ACC112 (cell line): ENCODE measurements around the gene USF2.
A peak's percentile ranks its signal among the peaks of the same experiment; 100 is the strongest.

ENCODE experiments used
- H2AFZ ChIP-seq: fragments of 200-600 bp; sonication (generic); one replicate; pipeline ENCODE4 v1.6.0; 2017; ENCODE audit warnings: antibody characterized with exemption, low read length; ENCODE audit not compliant: unreplicated experiment
- H3K27ac ChIP-seq: fragments of 200-600 bp; sonication (generic); 2 replicates; pipeline ENCODE4 v1.5.1; 2014; ENCODE audit warnings: low read depth, mild to moderate bottlenecking, antibody characterized with exemption, low read length, moderate library complexity
- H3K27me3 ChIP-seq: fragments of 200-600 bp; sonication (generic); 2 replicates; pipeline ENCODE4 v1.6.1; 2014; ENCODE audit warnings: mild to moderate bottlenecking, antibody characterized with exemption, low read length, moderate library complexity, mixed read lengths; ENCODE audit not compliant: insufficient read depth
- H3K36me3 ChIP-seq: fragments of 200-600 bp; sonication (generic); 2 replicates; pipeline ENCODE4 v1.6.1; 2016; ENCODE audit warnings: mild to moderate bottlenecking, antibody characterized with exemption, low read length, moderate library complexity, mixed read lengths; ENCODE audit not compliant: insufficient read depth
- H3K4me1 ChIP-seq: fragments of 200-600 bp; sonication (generic); one replicate; pipeline ENCODE4 v1.6.1; 2016; ENCODE audit warnings: low read length, mixed read lengths; ENCODE audit not compliant: insufficient read depth, unreplicated experiment, control insufficient read depth
- H3K4me3 ChIP-seq: fragments of 200-600 bp; sonication (generic); 2 replicates; pipeline ENCODE4 v1.5.1; 2014; ENCODE audit warnings: mild to moderate bottlenecking, low read depth, low read length
- H3K79me2 ChIP-seq: fragments of 200-600 bp; sonication (generic); one replicate; pipeline ENCODE4 v1.6.0; 2016; ENCODE audit warnings: low read length; ENCODE audit not compliant: control insufficient read depth, unreplicated experiment, insufficient read depth

Gene USF2

GRCh38 chr19:35314858-35315470 lies 46.2 kb downstream of the USF2 start:
- Histone ChIP-seq H3K4me1 (peaks cover 13% of the 10 kb centered on the region), H3K27ac (no peak overlapping the region), H3K27me3 (no peaks in the 10 kb centered on the region), H3K79me2 (no peaks in the 10 kb centered on the region), H3K4me3 (no peak overlapping the region), H2AFZ (no peak overlapping the region), H3K36me3 (no peaks in the 10 kb centered on the region)

- Histone ChIP-seq H3K27me3 (no peaks in the 10 kb centered on the region), H3K27ac (no peak overlapping the region)
Observed at GRCh38 chr19:35315883-35316282, 47.1 kb downstream of the USF2 start.

GRCh38 chr19:35316560-35316959 lies 47.8 kb downstream of the USF2 start:
- Histone ChIP-seq H3K36me3 (no peaks in the 10 kb centered on the region), H2AFZ (no peak overlapping the region), H3K4me1 (peaks cover 17% of the 10 kb centered on the region), H3K27ac (no peak overlapping the region), H3K27me3 (no peaks in the 10 kb centered on the region), H3K79me2 (no peaks in the 10 kb centered on the region), H3K4me3 (no peak overlapping the region)

More at GRCh38 chr19:35315883-35316282, 47.1 kb downstream of the USF2 start:
- no peaks in the 10 kb centered on the region for H3K79me2 ChIP-seq
- no peak overlapping the region for H2AFZ ChIP-seq
- H3K4me1 ChIP-seq = peaks cover 17% of the 10 kb centered on the region
- H3K36me3 ChIP-seq = no peaks in the 10 kb centered on the region
- H3K4me3 ChIP-seq = no peak overlapping the region

GRCh38 chr19:35317464-35318043 lies 48.8 kb downstream of the USF2 start:
- Histone ChIP-seq H3K27ac (no peak overlapping the region), H2AFZ (no peak overlapping the region), H3K36me3 (no peaks in the 10 kb centered on the region), H3K79me2 (no peaks in the 10 kb centered on the region), H3K27me3 (no peaks in the 10 kb centered on the region), H3K4me3 (no peak overlapping the region), H3K4me1 (peaks cover 17% of the 10 kb centered on the region)

- Histone ChIP-seq H3K79me2 (no peaks in the 10 kb centered on the region), H3K4me1 (peaks cover 17% of the 10 kb centered on the region), H3K36me3 (no peaks in the 10 kb centered on the region), H2AFZ (peak overlapping the region; percentile 42), H3K27ac (peak overlapping the region; percentile 92), H3K27me3 (no peaks in the 10 kb centered on the region), H3K4me3 (peak overlapping the region; percentile 28; the same call in 1 of the 2 replicates)
Observed at GRCh38 chr19:35318679-35319448, 50.1 kb downstream of the USF2 start.

- no peaks in the 10 kb centered on the region for H3K36me3 ChIP-seq
- H3K4me3 ChIP-seq = no peak overlapping the region
- no peaks in the 10 kb centered on the region for H3K27me3 ChIP-seq
- H2AFZ ChIP-seq = no peak overlapping the region
- H3K27ac ChIP-seq = no peak overlapping the region
- H3K79me2 ChIP-seq = no peaks in the 10 kb centered on the region
- H3K4me1 ChIP-seq = peaks cover 17% of the 10 kb centered on the region
Observed at GRCh38 chr19:35320065-35320713, 51.4 kb downstream of the USF2 start.

- Histone ChIP-seq H3K4me3 (no peak overlapping the region), H3K4me1 (peaks cover 17% of the 10 kb centered on the region), H3K27ac (no peak overlapping the region), H3K27me3 (no peaks in the 10 kb centered on the region), H3K79me2 (no peaks in the 10 kb centered on the region), H3K36me3 (no peaks in the 10 kb centered on the region), H2AFZ (no peak overlapping the region)
Observed at GRCh38 chr19:35321291-35321690, 52.5 kb downstream of the USF2 start.

GRCh38 chr19:35322014-35322413 lies 53.3 kb downstream of the USF2 start:
- no peak overlapping the region for H3K27ac ChIP-seq
- H2AFZ ChIP-seq = no peak overlapping the region
- H3K79me2 ChIP-seq = no peaks in the 10 kb centered on the region
- no peak overlapping the region for H3K4me3 ChIP-seq
- H3K36me3 ChIP-seq = no peaks in the 10 kb centered on the region
- peaks cover 17% of the 10 kb centered on the region for H3K4me1 ChIP-seq
- H3K27me3 ChIP-seq = no peaks in the 10 kb centered on the region

- no peak overlapping the region for H3K27ac ChIP-seq
- no peak overlapping the region for H3K4me3 ChIP-seq
- H2AFZ ChIP-seq = no peak overlapping the region
- no peaks in the 10 kb centered on the region for H3K79me2 ChIP-seq
- no peaks in the 10 kb centered on the region for H3K4me1 ChIP-seq
- H3K36me3 ChIP-seq = no peaks in the 10 kb centered on the region
- no peaks in the 10 kb centered on the region for H3K27me3 ChIP-seq
Observed at GRCh38 chr19:35327642-35328041, 58.9 kb downstream of the USF2 start.

- no peak within 1 kb of the TSS for H3K27ac ChIP-seq
- H3K79me2 ChIP-seq = no peaks in the 10 kb centered on the region
Observed at GRCh38 chr19:35328851-35329285, 60.1 kb downstream of the USF2 start, which contains the start of gene CD22. Gene CD22, plus strand, starts transcription at chr19:35329187. Its CDS starts 2,854 bp downstream, at chr19:35332041.

More at GRCh38 chr19:35328851-35329285, 60.1 kb downstream of the USF2 start, which contains the start of gene CD22:
- Histone ChIP-seq H3K4me3 (no peak within 1 kb of the TSS), H3K4me1 (no peaks in the 10 kb centered on the region), H3K36me3 (no peaks in the 10 kb centered on the region), H2AFZ (no peak within 1 kb of the TSS), H3K27me3 (no peaks in the 10 kb centered on the region)
